ENCODE results near the gene SERPINE1.
A peak's percentile ranks its signal among the peaks of the same experiment; 100 is the strongest.

Gene SERPINE1

GRCh38 chr7:101093906-101094305 is 33.0 kb upstream of the SERPINE1 start:
- no peak overlapping the region for H2AFZ ChIP-seq (ENCODE audit: low read depth, low read length)
- no peak overlapping the region for H3K4me2 ChIP-seq (ENCODE audit: insufficient read depth, low read length)
- DNase-seq (no peak), ATAC-seq (ENCODE audit: insufficient read depth, low read depth) (no peak)
- H3K79me2 ChIP-seq (ENCODE audit: insufficient read depth, low read length), result peaks cover 20% of the 10 kb centered on the region
- H3K9ac ChIP-seq (ENCODE audit: low read depth, low read length), result no peak overlapping the region
- peaks cover 37% of the 10 kb centered on the region for H4K20me1 ChIP-seq (ENCODE audit: insufficient read depth, low read length)
- no peaks in the 10 kb centered on the region for H3K27me3 ChIP-seq (ENCODE audit: insufficient read depth, low read length, poor library complexity)
- H3K36me3 ChIP-seq (ENCODE audit: insufficient read depth, low read length), result peaks cover 24% of the 10 kb centered on the region
- no peaks in the 10 kb centered on the region for H3K9me3 ChIP-seq (ENCODE audit: insufficient read depth, low read length, severe bottlenecking)
- no peaks in the 10 kb centered on the region for H3K4me1 ChIP-seq (ENCODE audit: insufficient read depth, low read length)
- H3K4me3 ChIP-seq (ENCODE audit: low read depth in 1 of 2, low read length in 2 of 2), result no peak overlapping the region
- no peak overlapping the region for H3K27ac ChIP-seq (ENCODE audit: low read length)
- TF ChIP-seq EZH2 (IDR thresholded peaks at IDR 0.05; ENCODE audit: borderline replicate concordance, low read depth, low read length, severe bottlenecking) (no peak), CTCF (IDR thresholded peaks at IDR 0.05; ENCODE audit: borderline replicate concordance, extremely low read depth, low read length, poor library complexity, severe bottlenecking) (no peak)

GRCh38 chr7:101094376-101094775 is 32.5 kb upstream of the SERPINE1 start:
- Histone ChIP-seq H3K9ac (ENCODE audit: low read depth, low read length) (no peak overlapping the region), H3K27me3 (ENCODE audit: insufficient read depth, low read length, poor library complexity) (no peaks in the 10 kb centered on the region), H4K20me1 (ENCODE audit: insufficient read depth, low read length) (peaks cover 32% of the 10 kb centered on the region), H3K9me3 (ENCODE audit: insufficient read depth, low read length, severe bottlenecking) (no peaks in the 10 kb centered on the region), H3K4me2 (ENCODE audit: insufficient read depth, low read length) (no peak overlapping the region), H3K4me1 (ENCODE audit: insufficient read depth, low read length) (no peaks in the 10 kb centered on the region), H2AFZ (ENCODE audit: low read depth, low read length) (no peak overlapping the region), H3K27ac (ENCODE audit: low read length) (no peak overlapping the region), H3K36me3 (ENCODE audit: insufficient read depth, low read length) (peaks cover 19% of the 10 kb centered on the region), H3K79me2 (ENCODE audit: insufficient read depth, low read length) (peaks cover 16% of the 10 kb centered on the region), H3K4me3 (ENCODE audit: low read depth in 1 of 2, low read length in 2 of 2) (no peak overlapping the region)
- DNase-seq, result no peak
- TF ChIP-seq EZH2 (IDR thresholded peaks at IDR 0.05; ENCODE audit: borderline replicate concordance, low read depth, low read length, severe bottlenecking) (no peak), CTCF (IDR thresholded peaks at IDR 0.05; ENCODE audit: borderline replicate concordance, extremely low read depth, low read length, poor library complexity, severe bottlenecking) (no peak)
- no peak for ATAC-seq (ENCODE audit: insufficient read depth, low read depth)

- Histone ChIP-seq H3K4me3 (ENCODE audit: low read depth in 1 of 2, low read length in 2 of 2) (no peak overlapping the region), H2AFZ (ENCODE audit: low read depth, low read length) (no peak overlapping the region), H3K4me2 (ENCODE audit: insufficient read depth, low read length) (no peak overlapping the region), H3K36me3 (ENCODE audit: insufficient read depth, low read length) (peaks cover 14% of the 10 kb centered on the region), H3K4me1 (ENCODE audit: insufficient read depth, low read length) (no peaks in the 10 kb centered on the region), H3K9me3 (ENCODE audit: insufficient read depth, low read length, severe bottlenecking) (no peaks in the 10 kb centered on the region), H3K27me3 (ENCODE audit: insufficient read depth, low read length, poor library complexity) (no peaks in the 10 kb centered on the region), H4K20me1 (ENCODE audit: insufficient read depth, low read length) (peaks cover 27% of the 10 kb centered on the region), H3K27ac (ENCODE audit: low read length) (no peak overlapping the region), H3K79me2 (ENCODE audit: insufficient read depth, low read length) (peaks cover 10% of the 10 kb centered on the region), H3K9ac (ENCODE audit: low read depth, low read length) (no peak overlapping the region)
- TF ChIP-seq CTCF (IDR thresholded peaks at IDR 0.05; ENCODE audit: borderline replicate concordance, extremely low read depth, low read length, poor library complexity, severe bottlenecking) (peak; percentile 67), EZH2 (IDR thresholded peaks at IDR 0.05; ENCODE audit: borderline replicate concordance, low read depth, low read length, severe bottlenecking) (no peak)
- ATAC-seq (ENCODE audit: insufficient read depth, low read depth), result 0 out of 3 replicates have a peak, but pooled peaks have one; percentile 32
- no peak for DNase-seq
Observed at GRCh38 chr7:101094791-101095375, 32.0 kb upstream of the SERPINE1 start.
